SK-N-SH treated with all-trans-retinoic acid at 6 μM for 48 hours (cell line): Measurements from ENCODE around the gene ZNF536.

Experiments
- ARNTL ChIP-seq: fragments of 450-650 bp; formaldehyde crosslinking; IDR thresholded peaks from 2 replicates; pipeline ENCODE4 v1.5.0; 2020; ENCODE audit warnings: low read depth, mild to moderate bottlenecking, moderate library complexity, borderline replicate concordance
- BACH2 ChIP-seq: fragments of 250-450 bp; sonication (Bioruptor Pico); IDR thresholded peaks from 2 replicates; pipeline ENCODE4 v1.9.0; 2021; ENCODE audit warnings: mild to moderate bottlenecking, borderline replicate concordance
- CSRNP3 ChIP-seq: fragments of 250-450 bp; sonication (Bioruptor Pico); IDR thresholded peaks from 2 replicates; pipeline ENCODE4 v1.5.1; 2021; ENCODE audit warnings: mild to moderate bottlenecking, moderate library complexity
- ESRRG ChIP-seq: fragments of 250-450 bp; sonication (Bioruptor Pico); IDR thresholded peaks from 2 replicates; pipeline ENCODE4 v1.6.1; 2021; ENCODE audit warnings: mild to moderate bottlenecking
- ISL1 ChIP-seq: fragments of 250-450 bp; sonication (Bioruptor Pico); IDR thresholded peaks from 2 replicates; pipeline ENCODE4 v2.1.2; 2022; ENCODE audit warnings: mild to moderate bottlenecking, moderate library complexity
- PPARA ChIP-seq: fragments of 250-450 bp; sonication (Bioruptor Pico); IDR thresholded peaks from 2 replicates; pipeline ENCODE4 v1.5.0; 2020; ENCODE audit warnings: mild to moderate bottlenecking, borderline replicate concordance
- TOX ChIP-seq: fragments of 250-450 bp; sonication (Bioruptor Pico); IDR thresholded peaks from 2 replicates; pipeline ENCODE4 v1.8.0; 2021; ENCODE audit warnings: mild to moderate bottlenecking, moderate library complexity, borderline replicate concordance
- ZC3H10 ChIP-seq: fragments of 250-450 bp; sonication (Bioruptor Pico); IDR thresholded peaks from 2 replicates; pipeline ENCODE4 v1.5.1; 2021; ENCODE audit warnings: mild to moderate bottlenecking, moderate library complexity
- ZFP3 ChIP-seq: fragments of 250-450 bp; sonication (Bioruptor Pico); IDR thresholded peaks from 2 replicates; pipeline ENCODE4 v1.5.0; 2020; ENCODE audit warnings: mild to moderate bottlenecking, moderate library complexity
- ZNF565 ChIP-seq: fragments of 450-650 bp; formaldehyde crosslinking; conservative IDR thresholded peaks from 2 replicates; pipeline ENCODE4 v1.5.0; 2020; ENCODE audit warnings: low read depth, mild to moderate bottlenecking, moderate library complexity
- ZNF70 ChIP-seq: fragments of 450-650 bp; formaldehyde crosslinking; IDR thresholded peaks from 2 replicates; pipeline ENCODE4 v1.5.0; 2020; ENCODE audit warnings: mild to moderate bottlenecking, moderate library complexity
- ZNF8 ChIP-seq: fragments of 450-650 bp; formaldehyde crosslinking; IDR thresholded peaks from 2 replicates; pipeline ENCODE4 v1.5.0; 2020; ENCODE audit warnings: mild to moderate bottlenecking, moderate library complexity
- TF ChIP-seq, protein P1 (sequence below): fragments of 250-450 bp; sonication (Bioruptor Pico); IDR thresholded peaks from 2 replicates; pipeline ENCODE4 v1.8.0; 2020; ENCODE audit warnings: mild to moderate bottlenecking, moderate library complexity, borderline replicate concordance
- TF ChIP-seq, protein P2 (sequence below): fragments of 250-450 bp; sonication (Bioruptor Pico); IDR thresholded peaks from 2 replicates; pipeline ENCODE4 v1.5.0; 2020; ENCODE audit warnings: mild to moderate bottlenecking, moderate library complexity

DNA sequence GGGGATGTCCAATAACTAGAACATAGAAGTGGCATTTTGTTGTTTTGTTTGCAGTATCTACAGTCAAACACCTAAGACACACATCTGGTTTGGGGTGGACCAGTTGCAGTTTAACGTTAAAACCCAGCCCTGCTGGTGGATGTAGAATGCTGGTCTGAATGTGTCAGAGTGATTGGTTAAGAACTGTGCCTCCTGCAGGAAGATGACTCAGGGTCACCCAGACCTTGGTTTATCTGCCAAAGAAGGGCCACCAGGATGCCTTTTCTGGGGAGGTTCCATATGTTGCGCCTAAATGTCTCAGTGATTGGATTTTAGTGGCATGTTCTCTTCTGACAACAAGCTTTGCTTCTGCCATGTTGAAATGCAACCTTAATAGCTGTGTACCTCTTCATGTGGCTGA is 23.1 kb downstream of the ZNF536 start:
- TF ChIP-seq, protein P1, sequence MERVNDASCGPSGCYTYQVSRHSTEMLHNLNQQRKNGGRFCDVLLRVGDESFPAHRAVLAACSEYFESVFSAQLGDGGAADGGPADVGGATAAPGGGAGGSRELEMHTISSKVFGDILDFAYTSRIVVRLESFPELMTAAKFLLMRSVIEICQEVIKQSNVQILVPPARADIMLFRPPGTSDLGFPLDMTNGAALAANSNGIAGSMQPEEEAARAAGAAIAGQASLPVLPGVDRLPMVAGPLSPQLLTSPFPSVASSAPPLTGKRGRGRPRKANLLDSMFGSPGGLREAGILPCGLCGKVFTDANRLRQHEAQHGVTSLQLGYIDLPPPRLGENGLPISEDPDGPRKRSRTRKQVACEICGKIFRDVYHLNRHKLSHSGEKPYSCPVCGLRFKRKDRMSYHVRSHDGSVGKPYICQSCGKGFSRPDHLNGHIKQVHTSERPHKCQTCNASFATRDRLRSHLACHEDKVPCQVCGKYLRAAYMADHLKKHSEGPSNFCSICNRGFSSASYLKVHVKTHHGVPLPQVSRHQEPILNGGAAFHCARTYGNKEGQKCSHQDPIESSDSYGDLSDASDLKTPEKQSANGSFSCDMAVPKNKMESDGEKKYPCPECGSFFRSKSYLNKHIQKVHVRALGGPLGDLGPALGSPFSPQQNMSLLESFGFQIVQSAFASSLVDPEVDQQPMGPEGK (CRISPR knock-in tag) = no peak
- TF ChIP-seq ZC3H10 (CRISPR knock-in tag) = no peak
- TF ChIP-seq ZNF8 (CRISPR knock-in tag) = no peak
- no peak for TF ChIP-seq CSRNP3 (CRISPR knock-in tag)
- TF ChIP-seq ZFP3 (CRISPR knock-in tag) = no peak
- no peak for TF ChIP-seq ZNF70
- TF ChIP-seq PPARA (CRISPR knock-in tag) = no peak
- TF ChIP-seq, protein P2, sequence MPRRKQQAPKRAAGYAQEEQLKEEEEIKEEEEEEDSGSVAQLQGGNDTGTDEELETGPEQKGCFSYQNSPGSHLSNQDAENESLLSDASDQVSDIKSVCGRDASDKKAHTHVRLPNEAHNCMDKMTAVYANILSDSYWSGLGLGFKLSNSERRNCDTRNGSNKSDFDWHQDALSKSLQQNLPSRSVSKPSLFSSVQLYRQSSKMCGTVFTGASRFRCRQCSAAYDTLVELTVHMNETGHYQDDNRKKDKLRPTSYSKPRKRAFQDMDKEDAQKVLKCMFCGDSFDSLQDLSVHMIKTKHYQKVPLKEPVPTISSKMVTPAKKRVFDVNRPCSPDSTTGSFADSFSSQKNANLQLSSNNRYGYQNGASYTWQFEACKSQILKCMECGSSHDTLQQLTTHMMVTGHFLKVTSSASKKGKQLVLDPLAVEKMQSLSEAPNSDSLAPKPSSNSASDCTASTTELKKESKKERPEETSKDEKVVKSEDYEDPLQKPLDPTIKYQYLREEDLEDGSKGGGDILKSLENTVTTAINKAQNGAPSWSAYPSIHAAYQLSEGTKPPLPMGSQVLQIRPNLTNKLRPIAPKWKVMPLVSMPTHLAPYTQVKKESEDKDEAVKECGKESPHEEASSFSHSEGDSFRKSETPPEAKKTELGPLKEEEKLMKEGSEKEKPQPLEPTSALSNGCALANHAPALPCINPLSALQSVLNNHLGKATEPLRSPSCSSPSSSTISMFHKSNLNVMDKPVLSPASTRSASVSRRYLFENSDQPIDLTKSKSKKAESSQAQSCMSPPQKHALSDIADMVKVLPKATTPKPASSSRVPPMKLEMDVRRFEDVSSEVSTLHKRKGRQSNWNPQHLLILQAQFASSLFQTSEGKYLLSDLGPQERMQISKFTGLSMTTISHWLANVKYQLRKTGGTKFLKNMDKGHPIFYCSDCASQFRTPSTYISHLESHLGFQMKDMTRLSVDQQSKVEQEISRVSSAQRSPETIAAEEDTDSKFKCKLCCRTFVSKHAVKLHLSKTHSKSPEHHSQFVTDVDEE = no peak
- TF ChIP-seq ESRRG (CRISPR knock-in tag) = no peak
- TF ChIP-seq ISL1 = no peak
- no peak for TF ChIP-seq TOX
- no peak for TF ChIP-seq BACH2 (CRISPR knock-in tag)
- TF ChIP-seq ZNF565 (CRISPR knock-in tag) = no peak
- TF ChIP-seq ARNTL (CRISPR knock-in tag) = no peak
